ENCODE results near the gene APAF1.
A peak's percentile ranks its signal among the peaks of the same experiment; 100 is the strongest.
"Not testable (repeated sequence)": the region's sequence is repeated elsewhere in the genome, so short reads cannot be mapped to it uniquely, and the experiment has no call there.

The APAF1 gene

GRCh38 chr12:98644712-98645571 is at the start of gene APAF1, which contains the start of gene IKBIP:
Gene APAF1 (plus strand): TSS chr12:98645290. CDS start chr12:98648360, 3,070 bp downstream.
Gene IKBIP (minus strand): TSS chr12:98644788. CDS start chr12:98644701, 87 bp downstream.
- CTCF ChIA-PET = interaction anchor here (2.0 kb wide), 1 partner anchor 78 kb away, joined by 7 read pairs; no protein-coding TSS in a partner anchor
- DNase-seq (ENCODE audit: extremely low spot score) = peak; percentile 93

GRCh38 chr12:98597313-98597712 is 47.8 kb upstream of the APAF1 start:
- POLR2A ChIA-PET; DNase-seq (ENCODE audit: extremely low spot score); CTCF ChIA-PET: not testable (repeated sequence)

More at GRCh38 chr12:98644712-98645571, at the start of gene APAF1, which contains the start of gene IKBIP:
- POLR2A ChIA-PET = interaction anchor here (0.8 to 2.1 kb wide), 10 partner anchors 16 to 123 kb away, joined by 3 to 23 read pairs (median 4); partner anchors contain the start of gene SLC25A3
- TF ChIP-seq LEF1 (IDR thresholded peaks at IDR 0.05; ENCODE audit: borderline replicate concordance) (no peak), FOXM1 (IDR thresholded peaks at IDR 0.05; ENCODE audit: borderline replicate concordance) (no peak), SUZ12 (IDR thresholded peaks at IDR 0.05) (no peak), PKNOX1 (IDR thresholded peaks at IDR 0.05) (no peak), FOXA1 (IDR thresholded peaks at IDR 0.05) (no peak), ELF4 (IDR thresholded peaks at IDR 0.05) (no peak), NFRKB (IDR thresholded peaks at IDR 0.05) (no peak), CTBP1 (IDR thresholded peaks at IDR 0.05; ENCODE audit: borderline replicate concordance) (no peak), TARDBP (IDR thresholded peaks at IDR 0.05) (no peak; the same call in 1 of the 2 replicates), BHLHE40 (IDR thresholded peaks at IDR 0.05; ENCODE audit: borderline replicate concordance) (no peak), L3MBTL2 (conservative IDR thresholded peaks at IDR 0.05) (no peak), ZNF384 (IDR thresholded peaks at IDR 0.05) (no peak), FOXK2 (IDR thresholded peaks at IDR 0.05) (no peak), ARNT (IDR thresholded peaks at IDR 0.05) (no peak), HDGF (IDR thresholded peaks at IDR 0.05; ENCODE audit: borderline replicate concordance) (no peak), SP1 (IDR thresholded peaks at IDR 0.05) (no peak)

GRCh38 chr12:98601924-98602323 is 43.2 kb upstream of the APAF1 start:
- CTCF ChIA-PET = no interaction called here
- POLR2A ChIA-PET = interaction anchor here (5.4 kb wide), 1 partner anchor 8 kb away, joined by 31 read pairs; the partner anchor contains the start of gene SLC25A3
- TF ChIP-seq FOXA1 (IDR thresholded peaks at IDR 0.05) = no peak
- TF ChIP-seq PKNOX1 (IDR thresholded peaks at IDR 0.05) = peak; percentile 73; the same call in 1 of the 2 replicates
- no peak for TF ChIP-seq CTBP1 (IDR thresholded peaks at IDR 0.05; ENCODE audit: borderline replicate concordance)
- no peak for TF ChIP-seq ARNT (IDR thresholded peaks at IDR 0.05)
- no peak for DNase-seq (ENCODE audit: extremely low spot score)

- ChIA-PET CTCF (interaction anchor here (1.0 kb wide), 1 partner anchor 40 kb away, joined by 3 read pairs; no protein-coding TSS in a partner anchor), POLR2A (interaction anchor here (1.3 to 5.4 kb wide), 2 partner anchors 13 to 38 kb away, joined by 5 to 31 read pairs; partner anchors contain the start of genes IKBIP and SLC25A3)
- no peak for DNase-seq (ENCODE audit: extremely low spot score)
- no peak for TF ChIP-seq L3MBTL2 (conservative IDR thresholded peaks at IDR 0.05)
- TF ChIP-seq ELF4 (IDR thresholded peaks at IDR 0.05) = no peak
- TF ChIP-seq CTBP1 (IDR thresholded peaks at IDR 0.05; ENCODE audit: borderline replicate concordance) = no peak
- TF ChIP-seq FOXM1 (IDR thresholded peaks at IDR 0.05; ENCODE audit: borderline replicate concordance) = no peak
- no peak for TF ChIP-seq LEF1 (IDR thresholded peaks at IDR 0.05; ENCODE audit: borderline replicate concordance)
- no peak for TF ChIP-seq SUZ12 (IDR thresholded peaks at IDR 0.05)
- no peak for TF ChIP-seq BHLHE40 (IDR thresholded peaks at IDR 0.05; ENCODE audit: borderline replicate concordance)
- TF ChIP-seq FOXA1 (IDR thresholded peaks at IDR 0.05) = no peak
- no peak for TF ChIP-seq SP1 (IDR thresholded peaks at IDR 0.05)
- no peak for TF ChIP-seq ZNF384 (IDR thresholded peaks at IDR 0.05)
- no peak for TF ChIP-seq PKNOX1 (IDR thresholded peaks at IDR 0.05)
- no peak for TF ChIP-seq NFRKB (IDR thresholded peaks at IDR 0.05)
These were observed 38.6 kb upstream of the APAF1 start for GRCh38 chr12:98606359-98606988.

GRCh38 chr12:98610596-98610995 is 34.5 kb upstream of the APAF1 start:
- ChIA-PET POLR2A (no interaction called here), CTCF (no interaction called here)
- no peak for TF ChIP-seq TARDBP (IDR thresholded peaks at IDR 0.05)
- no peak for DNase-seq (ENCODE audit: extremely low spot score)

- TF ChIP-seq ZNF384 (IDR thresholded peaks at IDR 0.05) (no peak), BHLHE40 (IDR thresholded peaks at IDR 0.05; ENCODE audit: borderline replicate concordance) (no peak), CTBP1 (IDR thresholded peaks at IDR 0.05; ENCODE audit: borderline replicate concordance) (no peak), LEF1 (IDR thresholded peaks at IDR 0.05; ENCODE audit: borderline replicate concordance) (no peak), SP1 (IDR thresholded peaks at IDR 0.05) (no peak), TARDBP (IDR thresholded peaks at IDR 0.05) (no peak), ARNT (IDR thresholded peaks at IDR 0.05) (no peak), FOXA1 (IDR thresholded peaks at IDR 0.05) (no peak), PKNOX1 (IDR thresholded peaks at IDR 0.05) (no peak), HDGF (IDR thresholded peaks at IDR 0.05; ENCODE audit: borderline replicate concordance) (no peak), FOXM1 (IDR thresholded peaks at IDR 0.05; ENCODE audit: borderline replicate concordance) (no peak), SUZ12 (IDR thresholded peaks at IDR 0.05) (no peak), ELF4 (IDR thresholded peaks at IDR 0.05) (no peak), L3MBTL2 (conservative IDR thresholded peaks at IDR 0.05) (no peak), NFRKB (IDR thresholded peaks at IDR 0.05) (no peak), FOXK2 (IDR thresholded peaks at IDR 0.05) (no peak)
- CTCF ChIA-PET = no interaction called here
- POLR2A ChIA-PET = no interaction called here
These were observed 32.3 kb upstream of the APAF1 start for GRCh38 chr12:98612696-98613334.

More at GRCh38 chr12:98612696-98613334, 32.3 kb upstream of the APAF1 start:
- no peak for DNase-seq (ENCODE audit: extremely low spot score)
